ENCODE measurements around the gene DNAJC28.

DNA sequence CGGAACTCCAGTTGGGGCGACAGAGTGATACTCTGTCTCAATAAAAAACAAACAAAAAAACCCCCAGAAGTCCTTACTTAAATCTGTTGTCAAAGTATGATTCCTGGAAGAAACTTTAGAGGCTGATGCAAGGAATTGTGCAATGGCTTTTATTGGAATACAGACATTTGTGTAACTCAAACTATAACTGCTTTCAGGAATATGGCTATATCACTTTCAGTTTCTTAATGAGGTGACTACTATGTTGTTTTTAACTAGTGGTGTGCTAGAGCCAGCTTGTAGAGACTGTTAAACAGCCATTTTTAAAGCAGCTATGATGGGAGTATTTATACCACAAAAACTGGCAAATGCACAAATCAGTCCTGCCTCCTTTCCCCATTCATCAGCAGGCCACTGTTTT, 22.7 kb upstream of the DNAJC28 start:
- TF ChIP-seq, protein P1, sequence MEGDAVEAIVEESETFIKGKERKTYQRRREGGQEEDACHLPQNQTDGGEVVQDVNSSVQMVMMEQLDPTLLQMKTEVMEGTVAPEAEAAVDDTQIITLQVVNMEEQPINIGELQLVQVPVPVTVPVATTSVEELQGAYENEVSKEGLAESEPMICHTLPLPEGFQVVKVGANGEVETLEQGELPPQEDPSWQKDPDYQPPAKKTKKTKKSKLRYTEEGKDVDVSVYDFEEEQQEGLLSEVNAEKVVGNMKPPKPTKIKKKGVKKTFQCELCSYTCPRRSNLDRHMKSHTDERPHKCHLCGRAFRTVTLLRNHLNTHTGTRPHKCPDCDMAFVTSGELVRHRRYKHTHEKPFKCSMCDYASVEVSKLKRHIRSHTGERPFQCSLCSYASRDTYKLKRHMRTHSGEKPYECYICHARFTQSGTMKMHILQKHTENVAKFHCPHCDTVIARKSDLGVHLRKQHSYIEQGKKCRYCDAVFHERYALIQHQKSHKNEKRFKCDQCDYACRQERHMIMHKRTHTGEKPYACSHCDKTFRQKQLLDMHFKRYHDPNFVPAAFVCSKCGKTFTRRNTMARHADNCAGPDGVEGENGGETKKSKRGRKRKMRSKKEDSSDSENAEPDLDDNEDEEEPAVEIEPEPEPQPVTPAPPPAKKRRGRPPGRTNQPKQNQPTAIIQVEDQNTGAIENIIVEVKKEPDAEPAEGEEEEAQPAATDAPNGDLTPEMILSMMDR (IDR thresholded peaks at IDR 0.05; ENCODE audit: low read depth, low read length, missing input control): no peak
- TF ChIP-seq, protein P2, sequence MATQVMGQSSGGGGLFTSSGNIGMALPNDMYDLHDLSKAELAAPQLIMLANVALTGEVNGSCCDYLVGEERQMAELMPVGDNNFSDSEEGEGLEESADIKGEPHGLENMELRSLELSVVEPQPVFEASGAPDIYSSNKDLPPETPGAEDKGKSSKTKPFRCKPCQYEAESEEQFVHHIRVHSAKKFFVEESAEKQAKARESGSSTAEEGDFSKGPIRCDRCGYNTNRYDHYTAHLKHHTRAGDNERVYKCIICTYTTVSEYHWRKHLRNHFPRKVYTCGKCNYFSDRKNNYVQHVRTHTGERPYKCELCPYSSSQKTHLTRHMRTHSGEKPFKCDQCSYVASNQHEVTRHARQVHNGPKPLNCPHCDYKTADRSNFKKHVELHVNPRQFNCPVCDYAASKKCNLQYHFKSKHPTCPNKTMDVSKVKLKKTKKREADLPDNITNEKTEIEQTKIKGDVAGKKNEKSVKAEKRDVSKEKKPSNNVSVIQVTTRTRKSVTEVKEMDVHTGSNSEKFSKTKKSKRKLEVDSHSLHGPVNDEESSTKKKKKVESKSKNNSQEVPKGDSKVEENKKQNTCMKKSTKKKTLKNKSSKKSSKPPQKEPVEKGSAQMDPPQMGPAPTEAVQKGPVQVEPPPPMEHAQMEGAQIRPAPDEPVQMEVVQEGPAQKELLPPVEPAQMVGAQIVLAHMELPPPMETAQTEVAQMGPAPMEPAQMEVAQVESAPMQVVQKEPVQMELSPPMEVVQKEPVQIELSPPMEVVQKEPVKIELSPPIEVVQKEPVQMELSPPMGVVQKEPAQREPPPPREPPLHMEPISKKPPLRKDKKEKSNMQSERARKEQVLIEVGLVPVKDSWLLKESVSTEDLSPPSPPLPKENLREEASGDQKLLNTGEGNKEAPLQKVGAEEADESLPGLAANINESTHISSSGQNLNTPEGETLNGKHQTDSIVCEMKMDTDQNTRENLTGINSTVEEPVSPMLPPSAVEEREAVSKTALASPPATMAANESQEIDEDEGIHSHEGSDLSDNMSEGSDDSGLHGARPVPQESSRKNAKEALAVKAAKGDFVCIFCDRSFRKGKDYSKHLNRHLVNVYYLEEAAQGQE (IDR thresholded peaks at IDR 0.05): no peak
- no peak for TF ChIP-seq JUND (IDR thresholded peaks at IDR 0.05)
- no peak for TF ChIP-seq RAD21 (IDR thresholded peaks at IDR 0.05)
- TF ChIP-seq TAF1 (conservative IDR thresholded peaks at IDR 0.05): no peak
- TF ChIP-seq, protein P3, sequence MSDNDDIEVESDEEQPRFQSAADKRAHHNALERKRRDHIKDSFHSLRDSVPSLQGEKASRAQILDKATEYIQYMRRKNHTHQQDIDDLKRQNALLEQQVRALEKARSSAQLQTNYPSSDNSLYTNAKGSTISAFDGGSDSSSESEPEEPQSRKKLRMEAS (IDR thresholded peaks at IDR 0.05): no peak
- no peak for TF ChIP-seq YY1 (IDR thresholded peaks at IDR 0.05)
- no peak for TF ChIP-seq EGR1 (IDR thresholded peaks at IDR 0.05; ENCODE audit: low read depth in 2 of 2)
- TF ChIP-seq FOXA1 (IDR thresholded peaks at IDR 0.05): no peak
- TF ChIP-seq HNF4A (conservative IDR thresholded peaks at IDR 0.05): no peak
